Measurements from ENCODE around the gene SMYD3. TPM values are rescaled to one million over a fixed set of nuclear protein-coding genes. Genes with fewer than 3 reads are reported as not detected.

The SMYD3 gene
- polyA plus RNA-seq, 1 donor from 2014 or later = 48.6 TPM

DNA sequence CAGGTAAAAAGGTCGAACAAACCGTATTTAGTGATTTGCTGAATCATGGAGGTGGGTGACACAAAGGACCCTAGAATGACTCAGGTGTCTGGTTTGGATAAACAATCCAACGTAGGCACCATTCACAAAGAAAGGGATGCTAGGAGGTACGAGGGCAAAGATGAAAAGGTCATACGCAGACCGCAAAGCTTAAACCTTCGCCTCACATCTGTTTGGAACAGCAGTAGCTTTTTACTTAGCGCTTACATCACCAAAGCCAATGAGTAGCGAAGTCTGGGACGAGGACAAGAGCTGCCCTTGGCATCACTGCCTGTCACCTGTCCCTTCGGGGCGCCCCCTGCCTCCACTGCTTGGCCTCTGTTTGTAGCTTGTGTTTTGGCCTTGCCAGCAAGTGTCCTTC is 350.2 kb downstream of the SMYD3 start:
- H3K36me3 ChIP-seq (ENCODE audit: insufficient read depth, low read length) = no peaks in the 10 kb centered on the region
- H4K20me1 ChIP-seq (ENCODE audit: insufficient read depth) = no peaks in the 10 kb centered on the region
- TF ChIP-seq TAF1 (IDR thresholded peaks at IDR 0.05; ENCODE audit: low read depth) = no peak
- TF ChIP-seq SMC3 (conservative IDR thresholded peaks at IDR 0.05; ENCODE audit: poor library complexity) = no peak
- TF ChIP-seq EP300 (conservative IDR thresholded peaks at IDR 0.05; ENCODE audit: poor library complexity, severe bottlenecking) = no peak
- TF ChIP-seq, protein P1, sequence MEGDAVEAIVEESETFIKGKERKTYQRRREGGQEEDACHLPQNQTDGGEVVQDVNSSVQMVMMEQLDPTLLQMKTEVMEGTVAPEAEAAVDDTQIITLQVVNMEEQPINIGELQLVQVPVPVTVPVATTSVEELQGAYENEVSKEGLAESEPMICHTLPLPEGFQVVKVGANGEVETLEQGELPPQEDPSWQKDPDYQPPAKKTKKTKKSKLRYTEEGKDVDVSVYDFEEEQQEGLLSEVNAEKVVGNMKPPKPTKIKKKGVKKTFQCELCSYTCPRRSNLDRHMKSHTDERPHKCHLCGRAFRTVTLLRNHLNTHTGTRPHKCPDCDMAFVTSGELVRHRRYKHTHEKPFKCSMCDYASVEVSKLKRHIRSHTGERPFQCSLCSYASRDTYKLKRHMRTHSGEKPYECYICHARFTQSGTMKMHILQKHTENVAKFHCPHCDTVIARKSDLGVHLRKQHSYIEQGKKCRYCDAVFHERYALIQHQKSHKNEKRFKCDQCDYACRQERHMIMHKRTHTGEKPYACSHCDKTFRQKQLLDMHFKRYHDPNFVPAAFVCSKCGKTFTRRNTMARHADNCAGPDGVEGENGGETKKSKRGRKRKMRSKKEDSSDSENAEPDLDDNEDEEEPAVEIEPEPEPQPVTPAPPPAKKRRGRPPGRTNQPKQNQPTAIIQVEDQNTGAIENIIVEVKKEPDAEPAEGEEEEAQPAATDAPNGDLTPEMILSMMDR (IDR thresholded peaks at IDR 0.05; ENCODE audit: poor library complexity, severe bottlenecking) = no peak
- TF ChIP-seq, protein P2, sequence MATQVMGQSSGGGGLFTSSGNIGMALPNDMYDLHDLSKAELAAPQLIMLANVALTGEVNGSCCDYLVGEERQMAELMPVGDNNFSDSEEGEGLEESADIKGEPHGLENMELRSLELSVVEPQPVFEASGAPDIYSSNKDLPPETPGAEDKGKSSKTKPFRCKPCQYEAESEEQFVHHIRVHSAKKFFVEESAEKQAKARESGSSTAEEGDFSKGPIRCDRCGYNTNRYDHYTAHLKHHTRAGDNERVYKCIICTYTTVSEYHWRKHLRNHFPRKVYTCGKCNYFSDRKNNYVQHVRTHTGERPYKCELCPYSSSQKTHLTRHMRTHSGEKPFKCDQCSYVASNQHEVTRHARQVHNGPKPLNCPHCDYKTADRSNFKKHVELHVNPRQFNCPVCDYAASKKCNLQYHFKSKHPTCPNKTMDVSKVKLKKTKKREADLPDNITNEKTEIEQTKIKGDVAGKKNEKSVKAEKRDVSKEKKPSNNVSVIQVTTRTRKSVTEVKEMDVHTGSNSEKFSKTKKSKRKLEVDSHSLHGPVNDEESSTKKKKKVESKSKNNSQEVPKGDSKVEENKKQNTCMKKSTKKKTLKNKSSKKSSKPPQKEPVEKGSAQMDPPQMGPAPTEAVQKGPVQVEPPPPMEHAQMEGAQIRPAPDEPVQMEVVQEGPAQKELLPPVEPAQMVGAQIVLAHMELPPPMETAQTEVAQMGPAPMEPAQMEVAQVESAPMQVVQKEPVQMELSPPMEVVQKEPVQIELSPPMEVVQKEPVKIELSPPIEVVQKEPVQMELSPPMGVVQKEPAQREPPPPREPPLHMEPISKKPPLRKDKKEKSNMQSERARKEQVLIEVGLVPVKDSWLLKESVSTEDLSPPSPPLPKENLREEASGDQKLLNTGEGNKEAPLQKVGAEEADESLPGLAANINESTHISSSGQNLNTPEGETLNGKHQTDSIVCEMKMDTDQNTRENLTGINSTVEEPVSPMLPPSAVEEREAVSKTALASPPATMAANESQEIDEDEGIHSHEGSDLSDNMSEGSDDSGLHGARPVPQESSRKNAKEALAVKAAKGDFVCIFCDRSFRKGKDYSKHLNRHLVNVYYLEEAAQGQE (IDR thresholded peaks at IDR 0.05; ENCODE audit: borderline replicate concordance) = no peak
- no peak for TF ChIP-seq EZH2 (IDR thresholded peaks at IDR 0.05; ENCODE audit: borderline replicate concordance, insufficient read depth, low read length, poor library complexity, severe bottlenecking)
- no peak for TF ChIP-seq RAD21 (conservative IDR thresholded peaks at IDR 0.05)
- no peak for TF ChIP-seq POLR2AphosphoS5 (IDR thresholded peaks at IDR 0.05)
- TF ChIP-seq MXI1 (conservative IDR thresholded peaks at IDR 0.05; ENCODE audit: poor library complexity, severe bottlenecking) = no peak
- H3K27me3 ChIP-seq (ENCODE audit: insufficient read depth, low read depth, low read length) = no peaks in the 10 kb centered on the region
- no peaks in the 10 kb centered on the region for H3K9me2 ChIP-seq (ENCODE audit: insufficient read depth, low read length)
- no peak overlapping the region for H2AFZ ChIP-seq (ENCODE audit: low read depth, low read length)
- peak overlapping the region; percentile 40 for H3K9ac ChIP-seq (ENCODE audit: low read length)
- no peaks in the 10 kb centered on the region for H3K79me2 ChIP-seq (replicated peaks; ENCODE audit: insufficient read depth, low read length)
- H3K4me3 ChIP-seq (ENCODE audit: low read length) = peak overlapping the region; percentile 46
- H3F3A ChIP-seq (ENCODE audit: insufficient read depth, low read length, poor library complexity, severe bottlenecking) = no peaks in the 10 kb centered on the region
- peak overlapping the region; percentile 53 for H3K4me2 ChIP-seq (ENCODE audit: low read length)
- peak overlapping the region; percentile 83 for H3K27ac ChIP-seq (ENCODE audit: low read length)
- no peaks in the 10 kb centered on the region for H3K9me3 ChIP-seq (ENCODE audit: low read length)

DNA sequence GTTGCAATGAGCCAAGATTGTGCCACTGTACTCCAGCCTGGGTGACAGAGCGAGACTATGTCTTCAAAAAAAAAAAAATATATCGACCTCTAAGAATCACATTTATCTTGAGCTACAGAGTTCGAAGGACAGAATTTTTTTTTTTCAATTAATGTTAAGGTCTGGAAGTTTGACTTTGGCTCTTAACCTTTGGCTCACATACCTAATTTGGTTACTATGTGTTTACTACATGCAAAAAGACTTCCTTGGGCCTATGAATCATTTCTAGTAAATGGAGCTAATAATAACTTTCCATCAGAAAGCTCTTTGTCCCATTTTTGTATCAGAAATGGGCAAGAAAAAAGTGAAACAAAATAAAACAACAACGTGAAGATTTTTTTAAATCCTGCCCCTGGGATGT is 351.2 kb downstream of the SMYD3 start:
- H3F3A ChIP-seq (ENCODE audit: insufficient read depth, low read length, poor library complexity, severe bottlenecking) = no peaks in the 10 kb centered on the region
- no peaks in the 10 kb centered on the region for H3K9me2 ChIP-seq (ENCODE audit: insufficient read depth, low read length)
- no peak overlapping the region for H3K4me3 ChIP-seq (ENCODE audit: low read length)
- TF ChIP-seq EP300 (conservative IDR thresholded peaks at IDR 0.05; ENCODE audit: poor library complexity, severe bottlenecking) (no peak), EZH2 (IDR thresholded peaks at IDR 0.05; ENCODE audit: borderline replicate concordance, insufficient read depth, low read length, poor library complexity, severe bottlenecking) (no peak)
- no peaks in the 10 kb centered on the region for H3K36me3 ChIP-seq (ENCODE audit: insufficient read depth, low read length)
- no peak overlapping the region for H3K9ac ChIP-seq (ENCODE audit: low read length)
- no peak overlapping the region for H3K27ac ChIP-seq (ENCODE audit: low read length)
- no peak overlapping the region for H3K4me2 ChIP-seq (ENCODE audit: low read length)
- H3K79me2 ChIP-seq (replicated peaks; ENCODE audit: insufficient read depth, low read length) = no peaks in the 10 kb centered on the region
- H2AFZ ChIP-seq (ENCODE audit: low read depth, low read length) = no peak overlapping the region
- no peaks in the 10 kb centered on the region for H3K27me3 ChIP-seq (ENCODE audit: insufficient read depth, low read depth, low read length)
- H3K9me3 ChIP-seq (ENCODE audit: low read length) = no peaks in the 10 kb centered on the region
- H4K20me1 ChIP-seq (ENCODE audit: insufficient read depth) = no peaks in the 10 kb centered on the region

DNA sequence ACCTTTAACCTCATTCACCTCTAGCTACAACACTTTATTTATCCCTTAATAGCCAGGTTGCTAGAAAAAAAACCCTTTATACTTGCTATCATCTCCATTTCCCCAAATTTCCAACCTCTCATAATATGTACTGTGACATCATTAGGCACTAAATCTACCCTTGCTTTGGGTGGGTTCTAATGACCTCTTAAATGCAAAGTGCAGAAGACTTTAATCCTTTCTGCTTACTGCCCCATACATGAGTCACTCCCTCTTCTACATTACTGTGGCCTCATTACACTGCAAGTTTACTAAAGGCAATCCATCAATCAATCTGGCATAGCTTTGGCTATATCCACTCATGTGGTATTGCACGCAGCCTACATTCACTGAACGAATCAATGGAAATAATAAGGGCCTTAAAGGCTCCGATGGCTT is 353.3 kb downstream of the SMYD3 start:
- H3K79me2 ChIP-seq (replicated peaks; ENCODE audit: insufficient read depth, low read length) = no peaks in the 10 kb centered on the region
- no peaks in the 10 kb centered on the region for H4K20me1 ChIP-seq (ENCODE audit: insufficient read depth)
- no peak overlapping the region for H3K4me2 ChIP-seq (ENCODE audit: low read length)
- no peaks in the 10 kb centered on the region for H3K9me3 ChIP-seq (ENCODE audit: low read length)
- H3K9ac ChIP-seq (ENCODE audit: low read length) = no peak overlapping the region
- no peaks in the 10 kb centered on the region for H3K36me3 ChIP-seq (ENCODE audit: insufficient read depth, low read length)
- H3K27me3 ChIP-seq (ENCODE audit: insufficient read depth, low read depth, low read length) = no peaks in the 10 kb centered on the region
- H2AFZ ChIP-seq (ENCODE audit: low read depth, low read length) = no peak overlapping the region
- H3K4me3 ChIP-seq (ENCODE audit: low read length) = no peak overlapping the region
- H3K27ac ChIP-seq (ENCODE audit: low read length) = no peak overlapping the region
- H3F3A ChIP-seq (ENCODE audit: insufficient read depth, low read length, poor library complexity, severe bottlenecking) = no peaks in the 10 kb centered on the region
- H3K9me2 ChIP-seq (ENCODE audit: insufficient read depth, low read length) = no peaks in the 10 kb centered on the region
- TF ChIP-seq, protein P2 (IDR thresholded peaks at IDR 0.05; ENCODE audit: borderline replicate concordance) = no peak
- no peak for TF ChIP-seq RAD21 (conservative IDR thresholded peaks at IDR 0.05)

All from neural cell (in vitro differentiated cells).